Pancreas (tissue), 10 donors: ENCODE measurements around the gene USP3. TPM values are rescaled to one million over a fixed set of nuclear protein-coding genes. Genes with fewer than 3 reads are reported as not detected.

Experiments
- ATAC-seq, 4 donors: fragments of 200-7000 bp; cut with Tn5 transposase; one replicate each; pipeline versions ENCODE4 v1.8.0 to v1.9.1; 2020; ENCODE audit warnings: mild to moderate bottlenecking in 4 of 4, moderate library complexity in 4 of 4
- DNase-seq, 6 donors: peaks; one replicate each; pipeline ENCODE4 v3.0.0-alpha.2; 2020
- FAIRE-seq: peaks from 2 replicates; lab custom pipeline; 2012; peaks lifted over from hg19 to GRCh38; lab: Jason Lieb, UNC
- H3K27ac ChIP-seq, 4 donors: fragments of 200-600 bp; sonication (generic); 1 replicate in 3 of 4; 2 replicates in 1 of 4; pipeline versions ENCODE4 v1.5.0 to v1.8.0; 2020
- H3K27me3 ChIP-seq, 4 donors: fragments of 200-600 bp; one replicate each; pipeline ENCODE4 v1.8.0; 2021
- H3K36me3 ChIP-seq, 3 donors: fragments of 200-600 bp; sonication (generic) in 1 of 3; one replicate each; pipeline versions ENCODE4 v1.5.0 to v1.8.0; 2020 to 2021
- H3K4me1 ChIP-seq, 3 donors: fragments of 200-600 bp; one replicate each; pipeline ENCODE4 v1.8.0; 2021
- H3K4me3 ChIP-seq, 4 donors: fragments of 200-600 bp; sonication (generic) in 2 of 4; one replicate each; pipeline versions ENCODE4 v1.5.0 to v1.8.0; 2020 to 2021
- H3K9me3 ChIP-seq, 4 donors: fragments of 200-600 bp; one replicate each; pipeline ENCODE4 v1.8.0; 2021
- CTCF ChIP-seq, 4 donors: fragments of 200-600 bp; sonication (generic) in 3 of 4; IDR thresholded peaks; one replicate each; pipeline versions ENCODE4 v1.5.0 to v1.8.0; 2021; ENCODE audit warnings: antibody characterized with exemption in 4 of 4
- WGBS, 2 donors: extraction: QIAGEN DNeasy Blood & Tissue Kit; methylation state at CpG; one replicate each; pipeline ENCODE4 v1.1.7; 2013; 5-methylcytosine and 5-hydroxymethylcytosine counted together
- intact Hi-C, 3 donors: fragments of 100-400 bp; cut with DNase I; formaldehyde crosslinking; loops; one replicate each; pipeline versions ENCODE4 v1.11.1 to v1.14.2; 2022
- polyA plus RNA-seq, 2 donors: library from polyadenylated mRNA; stranded (reverse); fragments of 200-250 nt; gene quantifications; one replicate each; pipeline ENCODE4 v1.2.3, GENCODE V29; 2013
- total RNA-seq, 6 donors: library from RNA; stranded (reverse); fragmentation: NEBNext Ultra II Directional in 4 of 6; extraction: Animal tissue kit (Norgen Biotek cat#: 25700) in 4 of 6; gene quantifications; one replicate each; pipeline versions ENCODE4 v1.2.1 to v1.2.4, GENCODE V29; 2021 to 2023
- donor health status: healthy with polysubstance abuse.
- donor health status: DM: no; HTN: no; CAD: no; lungs with moderate emphysema.
- donor health status: DM: no; HTN: no; CAD: no.
- donor health status: control.
- donor health status: control.
- donor health status: Bipolar disorder and iron deficiency.
- donor health status: DM: yes; HTN: yes; CAD: no.
- donor health status: DM: no; HTN: no; CAD: no.
- donor health status: DM: no; HTN: no; CAD: no.
- donor health status: DM: yes; HTN: yes; CAD: no.

Gene USP3
- total and polyA plus RNA-seq, 8 donors = 28.5 to 50.8 (median 41.2) TPM

- no peaks in the 10 kb centered on the region for H3K36me3 ChIP-seq
- ATAC-seq (peak in 1 of 4 donors; percentile 31), DNase-seq (no peak), FAIRE-seq (no peak)
- intact Hi-C loops = no loop called here
- TF ChIP-seq CTCF (IDR thresholded peaks at IDR 0.05) = no peak
- no peak overlapping the region for H3K4me3 ChIP-seq
- no peaks in the 10 kb centered on the region for H3K27me3 ChIP-seq
- WGBS, 2 donors = 71 to 78% methylated on average over 3 of the region's 3 CpGs
- H3K9me3 ChIP-seq = no peaks in the 10 kb centered on the region
- peaks cover 45 to 57% (median 55%) of the 10 kb centered on the region in 3 donors for H3K4me1 ChIP-seq
- no peak overlapping the region for H3K27ac ChIP-seq
Measured at GRCh38 chr15:63522225-63522578, 17.8 kb downstream of the USP3 start.

- WGBS, 2 donors = 28 to 35% methylated on average over 4 of the region's 4 CpGs
- peaks cover 40 to 46% (median 45%) of the 10 kb centered on the region in 3 donors for H3K4me1 ChIP-seq
- H3K27ac ChIP-seq = peak overlapping the region in 1 of 4 donors; percentile 6
Measured at GRCh38 chr15:63523306-63523990, 19.1 kb downstream of the USP3 start.

GRCh38 chr15:63524316-63525015, 20.1 kb downstream of the USP3 start:
- no peak for TF ChIP-seq CTCF (IDR thresholded peaks at IDR 0.05)
- DNase-seq (no peak), ATAC-seq (no peak)

More at GRCh38 chr15:63523306-63523990, 19.1 kb downstream of the USP3 start:
- DNase-seq = no peak
- Histone ChIP-seq H3K27me3 (no peaks in the 10 kb centered on the region), H3K36me3 (no peaks in the 10 kb centered on the region), H3K4me3 (no peak overlapping the region), H3K9me3 (no peaks in the 10 kb centered on the region)
- no peak for FAIRE-seq
- peak; percentile 32 to 68 (median 52) for ATAC-seq
- intact Hi-C loops = no loop called here
- no peak for TF ChIP-seq CTCF (IDR thresholded peaks at IDR 0.05)

GRCh38 chr15:63526401-63526800, 22.0 kb downstream of the USP3 start:
- DNase-seq (no peak), FAIRE-seq (no peak), ATAC-seq (no peak)
- Histone ChIP-seq H3K27ac (no peak overlapping the region), H3K4me1 (peaks cover 27 to 36% (median 28%) of the 10 kb centered on the region in 3 donors), H3K36me3 (no peaks in the 10 kb centered on the region), H3K9me3 (no peaks in the 10 kb centered on the region), H3K27me3 (no peaks in the 10 kb centered on the region), H3K4me3 (no peak overlapping the region)
- 69 to 79% methylated on average over 1 of the region's 1 CpG for WGBS, 2 donors
- no peak for TF ChIP-seq CTCF (IDR thresholded peaks at IDR 0.05)
- intact Hi-C loops = no loop called here

More at GRCh38 chr15:63524316-63525015, 20.1 kb downstream of the USP3 start:
- no peak for FAIRE-seq
- Histone ChIP-seq H3K27ac (peak overlapping the region in 1 of 4 donors; percentile 6), H3K4me3 (no peak overlapping the region), H3K4me1 (peaks cover 36 to 40% (median 39%) of the 10 kb centered on the region in 3 donors), H3K9me3 (no peaks in the 10 kb centered on the region), H3K27me3 (no peaks in the 10 kb centered on the region), H3K36me3 (no peaks in the 10 kb centered on the region)
- 91 to 96% methylated on average over 5 of the region's 5 CpGs for WGBS, 2 donors
- intact Hi-C loops = no loop called here
